Psoas muscle (tissue), 8 donors: ENCODE data around the gene BICC1. TPM values are rescaled to one million over a fixed set of nuclear protein-coding genes. Genes with fewer than 3 reads are reported as not detected.

Experiments
- ATAC-seq, 4 donors: fragments of 200-7000 bp; cut with Tn5 transposase; one replicate each; pipeline ENCODE4 v1.9.1; 2020; ENCODE audit warnings: moderate library complexity in 3 of 4, mild to moderate bottlenecking in 2 of 4
- DNase-seq, 2 donors: peaks; one replicate each; pipeline ENCODE4 v3.0.0-alpha.2; 2020
- H3K27ac ChIP-seq: fragments of 200-600 bp; one replicate; pipeline ENCODE4 v1.8.0; 2022
- H3K27me3 ChIP-seq, 3 donors: fragments of 200-600 bp in 1 of 3; one replicate each; pipeline versions ENCODE4 v1.6.1 to v1.8.0; 2013 to 2022; ENCODE audit warnings: low read length in 2 of 3, mild to moderate bottlenecking in 2 of 3, moderate library complexity in 1 of 3; ENCODE audit not compliant: insufficient read depth in 3 of 3
- H3K36me3 ChIP-seq, 2 donors: fragments of 200-600 bp in 1 of 2; one replicate each; pipeline versions ENCODE4 v1.6.1 to v1.8.0; 2013 to 2022; ENCODE audit warnings: low read depth in 1 of 2, mild to moderate bottlenecking in 1 of 2, moderate library complexity in 1 of 2; ENCODE audit not compliant: insufficient read depth in 1 of 2
- H3K4me1 ChIP-seq: fragments of 200-600 bp; one replicate; pipeline ENCODE4 v1.8.0; 2022
- H3K4me3 ChIP-seq: fragments of 200-600 bp; one replicate; pipeline ENCODE4 v1.8.0; 2022; ENCODE audit warnings: mild to moderate bottlenecking
- H3K9me3 ChIP-seq: fragments of 200-600 bp; one replicate; pipeline ENCODE4 v1.8.0; 2022
- CTCF ChIP-seq: fragments of 200-600 bp; IDR thresholded peaks from one replicate; pipeline ENCODE4 v1.8.0; 2022; ENCODE audit warnings: antibody characterized with exemption
- WGBS, 3 donors: extraction: QIAGEN DNeasy Blood & Tissue Kit; methylation state at CpG; one replicate each; pipeline versions ENCODE4 v1.1.6 to v1.1.7; 2013; 5-methylcytosine and 5-hydroxymethylcytosine counted together
- intact Hi-C, 2 donors: fragments of 100-400 bp; cut with DNase I; formaldehyde crosslinking; loops; one replicate each; pipeline versions ENCODE4 v1.11.0 to v1.14.2; 2022
- polyA plus RNA-seq, 3 donors: library from polyadenylated mRNA; stranded (reverse); fragments of 200-250 nt; gene quantifications; one replicate each; pipeline ENCODE4 v1.2.3, GENCODE V29; 2013
- total RNA-seq, 4 donors: library from RNA; stranded (reverse); fragmentation: NEBNext Ultra II Directional in 2 of 4; extraction: Animal tissue kit (Norgen Biotek cat#: 25700) in 2 of 4; gene quantifications; one replicate each; pipeline versions ENCODE4 v1.2.1 to v1.2.4, GENCODE V29; 2021 to 2023
- donor health status: healthy with polysubstance abuse.
- donor health status: DM: no; HTN: no; CAD: no; lungs with moderate emphysema.
- donor health status: Bipolar disorder and iron deficiency.
- donor health status: healthy.
- donor health status: DM: yes; HTN: yes; CAD: no.
- donor health status: DM: no; HTN: no; CAD: no.
- donor health status: DM: no; HTN: no; CAD: no.
- donor health status: DM: yes; HTN: yes; CAD: no.

The BICC1 gene
- total and polyA plus RNA-seq, 7 donors, result 4.7 to 13.2 (median 6.9) TPM

- DNase-seq (no peak), ATAC-seq (no peak)
- no peak overlapping the region for H3K27ac ChIP-seq
- 22 to 36% (median 35%) methylated on average over 1 of the region's 1 CpG for WGBS, 3 donors
- intact Hi-C loops, result no loop called here
- no peaks in the 10 kb centered on the region for H3K4me1 ChIP-seq
- no peak for TF ChIP-seq CTCF
- no peak overlapping the region for H3K4me3 ChIP-seq
- no peaks in the 10 kb centered on the region for H3K36me3 ChIP-seq
- no peaks in the 10 kb centered on the region for H3K27me3 ChIP-seq
- H3K9me3 ChIP-seq, result no peaks in the 10 kb centered on the region
These were observed 45.0 kb downstream of the BICC1 start for GRCh38 chr10:58557714-58558113.

GRCh38 chr10:58560068-58560467 lies 47.4 kb downstream of the BICC1 start:
- 93 to 98% (median 94%) methylated on average over 2 of the region's 2 CpGs for whole genome bisulfite sequencing, 3 donors
- Histone ChIP-seq H3K9me3 (no peaks in the 10 kb centered on the region), H3K27me3 (no peaks in the 10 kb centered on the region), H3K27ac (no peak overlapping the region), H3K4me3 (no peak overlapping the region), H3K4me1 (peaks cover under 1% of the 10 kb centered on the region), H3K36me3 (no peaks in the 10 kb centered on the region)
- intact Hi-C loops, result no loop called here
- DNase-seq (no peak), ATAC-seq (no peak)
- TF ChIP-seq CTCF, result no peak

GRCh38 chr10:58565271-58565670 lies 52.6 kb downstream of the BICC1 start:
- WGBS, 3 donors, result 55 to 66% (median 57%) methylated on average over 2 of the region's 2 CpGs
- peaks cover 6% of the 10 kb centered on the region for H3K4me1 ChIP-seq
- intact Hi-C loops, result no loop called here
- no peak for TF ChIP-seq CTCF
- no peaks in the 10 kb centered on the region for H3K27me3 ChIP-seq
- ATAC-seq (peak in 3 of 4 donors; percentile 25 to 41 (median 32)), DNase-seq (no peak)
- no peaks in the 10 kb centered on the region for H3K36me3 ChIP-seq
- no peak overlapping the region for H3K4me3 ChIP-seq
- H3K27ac ChIP-seq, result no peak overlapping the region
- H3K9me3 ChIP-seq, result no peaks in the 10 kb centered on the region

- no peak for TF ChIP-seq CTCF
- no peak overlapping the region for H3K4me3 ChIP-seq
- H3K27me3 ChIP-seq, result no peaks in the 10 kb centered on the region
- peaks cover 6% of the 10 kb centered on the region for H3K4me1 ChIP-seq
- no peaks in the 10 kb centered on the region for H3K9me3 ChIP-seq
- no peak overlapping the region for H3K27ac ChIP-seq
- H3K36me3 ChIP-seq, result no peaks in the 10 kb centered on the region
- intact Hi-C loops, result no loop called here
- 68 to 83% (median 74%) methylated on average over 1 of the region's 1 CpG for WGBS, 3 donors
- ATAC-seq (no peak), DNase-seq (no peak)
These were observed 55.0 kb downstream of the BICC1 start for GRCh38 chr10:58567652-58568051.

- Histone ChIP-seq H3K36me3 (no peaks in the 10 kb centered on the region), H3K9me3 (no peaks in the 10 kb centered on the region), H3K4me1 (peaks cover 6% of the 10 kb centered on the region), H3K4me3 (no peak overlapping the region), H3K27me3 (no peaks in the 10 kb centered on the region), H3K27ac (no peak overlapping the region)
- TF ChIP-seq CTCF, result no peak
- WGBS, 3 donors, result 47 to 64% (median 50%) methylated on average over 2 of the region's 2 CpGs
- no peak for ATAC-seq
- intact Hi-C loops, result no loop called here
- no peak for DNase-seq
These were observed 55.8 kb downstream of the BICC1 start for GRCh38 chr10:58568428-58568935.
